ENCODE measurements around the gene NOP53.
"Not testable (repeated sequence)": the region's sequence is repeated elsewhere in the genome, so short reads cannot be mapped to it uniquely, and the experiment has no call there.

The NOP53 gene

GRCh38 chr19:47780215-47780551 is 34.8 kb downstream of the NOP53 start:
- peaks cover 20% of the 10 kb centered on the region for H3K27me3 ChIP-seq
- no peak for TF ChIP-seq CTCF (IDR thresholded peaks at IDR 0.05)
- H3K36me3 ChIP-seq: peaks cover 21% of the 10 kb centered on the region
- no peak overlapping the region for H3K27ac ChIP-seq
- H3K4me3 ChIP-seq (ENCODE audit: low read depth in 1 of 2, low read length in 1 of 2): no peak overlapping the region
- H3K9me3 ChIP-seq: no peaks in the 10 kb centered on the region
- peaks cover 12 to 18% of the 10 kb centered on the region in 2 experiments for H3K4me1 ChIP-seq (ENCODE audit: control insufficient read depth in 1 of 2, insufficient read depth in 1 of 2, low read depth in 1 of 2, low read length in 1 of 2)

GRCh38 chr19:47781590-47782262 is 36.4 kb downstream of the NOP53 start:
- no peak overlapping the region for H3K4me3 ChIP-seq (ENCODE audit: low read depth in 1 of 2, low read length in 1 of 2)
- H3K4me1 ChIP-seq (ENCODE audit: control insufficient read depth in 1 of 2, insufficient read depth in 1 of 2, low read depth in 1 of 2, low read length in 1 of 2): peaks cover 12 to 18% of the 10 kb centered on the region in 2 experiments
- no peaks in the 10 kb centered on the region for H3K9me3 ChIP-seq
- no peak overlapping the region for H3K27ac ChIP-seq
- H3K27me3 ChIP-seq: peaks cover 20% of the 10 kb centered on the region
- H3K36me3 ChIP-seq: peaks cover 26% of the 10 kb centered on the region
- TF ChIP-seq CTCF (IDR thresholded peaks at IDR 0.05): no peak

- H3K9me3 ChIP-seq: no peaks in the 10 kb centered on the region
- peaks cover 17% of the 10 kb centered on the region for H3K36me3 ChIP-seq
- no peak overlapping the region for H3K4me3 ChIP-seq (ENCODE audit: low read depth in 1 of 2, low read length in 1 of 2)
- no peak for TF ChIP-seq CTCF (IDR thresholded peaks at IDR 0.05)
- H3K27ac ChIP-seq: no peak overlapping the region
- no peaks in the 10 kb centered on the region for H3K27me3 ChIP-seq
- H3K4me1 ChIP-seq (ENCODE audit: control insufficient read depth in 1 of 2, insufficient read depth in 1 of 2, low read depth in 1 of 2, low read length in 1 of 2): no peaks in the 10 kb centered on the region
Observed at GRCh38 chr19:47786566-47786965, 41.2 kb downstream of the NOP53 start.

GRCh38 chr19:47787307-47787706 is 42.0 kb downstream of the NOP53 start:
- H3K9me3 ChIP-seq; H3K4me1 ChIP-seq (ENCODE audit: control insufficient read depth in 1 of 2, insufficient read depth in 1 of 2, low read depth in 1 of 2, low read length in 1 of 2); H3K27ac ChIP-seq; H3K27me3 ChIP-seq; H3K4me3 ChIP-seq (ENCODE audit: low read depth in 1 of 2, low read length in 1 of 2): not testable (repeated sequence)
- H3K36me3 ChIP-seq: peaks cover 11% of the 10 kb centered on the region

GRCh38 chr19:47789811-47790210 is 44.5 kb downstream of the NOP53 start:
- H3K36me3 ChIP-seq; H3K4me3 ChIP-seq (ENCODE audit: low read depth in 1 of 2, low read length in 1 of 2); H3K27me3 ChIP-seq; H3K4me1 ChIP-seq (ENCODE audit: control insufficient read depth in 1 of 2, insufficient read depth in 1 of 2, low read depth in 1 of 2, low read length in 1 of 2); H3K9me3 ChIP-seq; H3K27ac ChIP-seq: not testable (repeated sequence)

- Histone ChIP-seq H3K4me3 (ENCODE audit: low read depth in 1 of 2, low read length in 1 of 2) (no peak overlapping the region), H3K9me3 (no peaks in the 10 kb centered on the region), H3K36me3 (peaks cover 3% of the 10 kb centered on the region), H3K27me3 (no peaks in the 10 kb centered on the region), H3K4me1 (ENCODE audit: control insufficient read depth in 1 of 2, insufficient read depth in 1 of 2, low read depth in 1 of 2, low read length in 1 of 2) (no peaks in the 10 kb centered on the region), H3K27ac (no peak overlapping the region)
- peak; percentile 71 for TF ChIP-seq CTCF (IDR thresholded peaks at IDR 0.05)
Observed at GRCh38 chr19:47790398-47790814, 45.1 kb downstream of the NOP53 start.

- Histone ChIP-seq H3K27me3 (no peaks in the 10 kb centered on the region), H3K9me3 (no peaks in the 10 kb centered on the region), H3K36me3 (no peaks in the 10 kb centered on the region), H3K27ac (no peak overlapping the region), H3K4me3 (ENCODE audit: low read depth in 1 of 2, low read length in 1 of 2) (no peak overlapping the region), H3K4me1 (ENCODE audit: control insufficient read depth in 1 of 2, insufficient read depth in 1 of 2, low read depth in 1 of 2, low read length in 1 of 2) (no peaks in the 10 kb centered on the region)
- no peak for TF ChIP-seq CTCF (IDR thresholded peaks at IDR 0.05)
Observed at GRCh38 chr19:47792616-47793015, 47.3 kb downstream of the NOP53 start.
